Epithelial cell of esophagus (primary cell): ENCODE results near the gene SLC8A1.

Source experiments
- DNase-seq: peaks from one replicate; pipeline ENCODE4 v3.0.0; 2010; ENCODE audit warnings: low read depth
- H3K4me3 ChIP-seq: 2 replicates; pipeline ENCODE4 v1.5.1; 2011; ENCODE audit warnings: mild to moderate bottlenecking, low read length, control low read depth
- CTCF ChIP-seq: IDR thresholded peaks from 2 replicates; pipeline ENCODE4 v1.5.1; 2011; ENCODE audit warnings: low read depth, mild to moderate bottlenecking, low read length, control low read depth, inconsistent platforms; ENCODE audit not compliant: insufficient read depth; ENCODE audit errors: missing control alignments

SLC8A1 gene

GRCh38 chr2:40436093-40436475 is 15.8 kb downstream of the SLC8A1 start:
- TF ChIP-seq CTCF = no peak
- DNase-seq = no peak
- H3K4me3 ChIP-seq = no peak overlapping the region

GRCh38 chr2:40435426-40436092 is 16.3 kb downstream of the SLC8A1 start:
- no peak for DNase-seq
- no peak overlapping the region for H3K4me3 ChIP-seq
- TF ChIP-seq CTCF = no peak

GRCh38 chr2:40434731-40435271 is 17.1 kb downstream of the SLC8A1 start:
- TF ChIP-seq CTCF = no peak
- no peak overlapping the region for H3K4me3 ChIP-seq
- peak; percentile 93 for DNase-seq

- no peak overlapping the region for H3K4me3 ChIP-seq
- TF ChIP-seq CTCF = no peak
- no peak for DNase-seq
Observed at GRCh38 chr2:40433736-40434135, 18.2 kb downstream of the SLC8A1 start.

GRCh38 chr2:40432921-40433483 is 18.9 kb downstream of the SLC8A1 start:
- TF ChIP-seq CTCF = no peak
- DNase-seq = no peak
- no peak overlapping the region for H3K4me3 ChIP-seq

GRCh38 chr2:40431600-40431955 is 20.3 kb downstream of the SLC8A1 start:
- TF ChIP-seq CTCF = no peak
- H3K4me3 ChIP-seq = no peak overlapping the region
- peak; percentile 66 for DNase-seq
